Measurements from ENCODE around the gene MAP1LC3B2. TPM values are rescaled to one million over a fixed set of nuclear protein-coding genes. Genes with fewer than 3 reads are reported as not detected.

MAP1LC3B2 gene
- total and polyA plus RNA-seq, 2 of the 8 experiments (the other 6 are each of a cell fraction or from before 2014, with no cell fraction given): 0.39 to 1.5 TPM

DNA sequence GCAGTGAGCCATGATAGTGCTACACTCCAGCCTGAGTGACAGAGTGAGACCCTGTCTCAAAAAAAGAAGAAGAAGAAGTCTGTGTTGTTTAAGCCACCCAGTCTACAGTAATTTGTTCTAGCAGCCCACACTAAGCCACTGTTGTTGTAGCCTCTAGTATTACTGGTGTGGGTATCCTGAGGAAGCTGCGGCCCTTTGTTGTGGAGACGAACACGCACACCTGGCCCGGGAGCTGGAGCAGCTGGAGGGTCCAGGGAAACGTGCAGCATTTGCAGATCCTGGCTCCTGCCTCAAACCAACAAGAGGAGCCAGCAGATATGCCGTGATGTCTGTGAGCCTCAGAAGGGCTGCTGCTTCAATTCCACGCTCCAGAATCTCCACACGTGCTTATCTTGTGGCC lies 65.3 kb downstream of the MAP1LC3B2 start (continued):
- TF ChIP-seq CHD7 (IDR thresholded peaks at IDR 0.05; ENCODE audit: insufficient replicate concordance, low read length): no peak
- TF ChIP-seq CTBP2 (IDR thresholded peaks at IDR 0.05; ENCODE audit: borderline replicate concordance, insufficient read depth, insufficient read length, low read length): no peak
- TF ChIP-seq POLR2A (IDR thresholded peaks at IDR 0.05; ENCODE audit: control extremely low read depth in 1 of 2, low read depth in 2 of 2, low read length in 2 of 2): no peak
- TF ChIP-seq CHD2 (IDR thresholded peaks at IDR 0.05; ENCODE audit: low read length): no peak
- TF ChIP-seq, protein P1, sequence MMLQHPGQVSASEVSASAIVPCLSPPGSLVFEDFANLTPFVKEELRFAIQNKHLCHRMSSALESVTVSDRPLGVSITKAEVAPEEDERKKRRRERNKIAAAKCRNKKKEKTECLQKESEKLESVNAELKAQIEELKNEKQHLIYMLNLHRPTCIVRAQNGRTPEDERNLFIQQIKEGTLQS (IDR thresholded peaks at IDR 0.05; ENCODE audit: insufficient read depth, low read depth, low read length): no peak
- no peak for TF ChIP-seq SAP30 (IDR thresholded peaks at IDR 0.05; ENCODE audit: insufficient read depth, insufficient replicate concordance, low read length)
- TF ChIP-seq SRF (IDR thresholded peaks at IDR 0.05; ENCODE audit: low read depth, low read length): no peak
- no peak for TF ChIP-seq RAD21 (IDR thresholded peaks at IDR 0.05 in 1 of 2, conservative IDR thresholded peaks at IDR 0.05 in 1 of 2; ENCODE audit: low read depth in 2 of 2, low read length in 2 of 2)
- no peak for TF ChIP-seq BACH1 (IDR thresholded peaks at IDR 0.05; ENCODE audit: low read length)
- no peak for TF ChIP-seq FOSL1 (IDR thresholded peaks at IDR 0.05; ENCODE audit: insufficient read depth, low read depth, low read length)
- TF ChIP-seq TEAD4 (IDR thresholded peaks at IDR 0.05; ENCODE audit: low read depth, low read length): no peak

Data from H1 (cell line).